Measurements from ENCODE around the gene ZNF584. TPM values are rescaled to one million over a fixed set of nuclear protein-coding genes. Genes with fewer than 3 reads are reported as not detected.

ZNF584 gene
- total and polyA plus RNA-seq, 10 of the 15 experiments (the other 5 are each of a cell fraction or from before 2014, with no cell fraction given), result 2.0 to 10.7 (median 6.3) TPM

DNA sequence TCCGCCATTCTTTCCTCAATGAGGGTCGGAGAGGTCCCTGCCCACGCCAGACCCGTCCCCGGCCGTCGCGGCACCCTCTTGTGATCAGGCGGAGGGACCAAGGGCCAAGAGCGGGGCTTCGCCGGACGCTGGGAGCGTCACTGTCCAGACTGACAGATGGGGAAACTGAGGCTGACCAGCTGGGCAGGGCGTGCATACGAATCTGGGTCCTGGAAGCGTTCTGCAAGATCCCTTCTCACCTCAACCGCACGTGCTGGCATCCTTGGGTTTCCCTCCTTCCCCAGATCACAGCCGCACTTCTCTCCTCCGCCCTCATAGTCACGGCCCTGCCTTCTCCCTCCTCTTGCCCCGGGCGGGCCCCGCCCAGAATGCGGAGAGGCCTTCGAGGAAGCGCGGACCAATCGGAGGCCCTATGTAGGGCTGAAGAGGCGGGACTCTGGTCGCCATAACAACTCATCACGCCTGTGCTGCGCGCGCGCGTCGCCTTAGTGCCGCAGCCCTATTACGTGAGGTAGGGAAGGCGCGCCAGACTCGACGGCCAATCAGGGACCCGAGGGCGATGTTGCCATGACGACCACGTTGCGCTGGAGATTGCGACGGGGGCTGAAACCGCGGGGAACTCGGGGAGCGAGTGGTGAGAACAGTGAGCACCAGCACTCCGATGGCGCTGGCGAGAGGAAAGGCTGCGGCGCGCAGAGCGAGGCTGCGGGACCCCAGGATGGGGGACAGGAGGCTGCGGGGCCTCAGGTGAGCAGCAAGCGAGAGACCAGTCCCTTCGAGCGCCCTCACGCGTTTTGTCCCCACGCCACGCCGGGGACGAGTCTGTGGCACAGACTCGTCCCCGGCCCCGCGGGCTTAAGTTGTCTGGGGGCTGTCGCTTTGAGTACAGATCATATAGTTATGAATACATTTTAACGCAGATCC is 7.3 kb upstream of the ZNF584 start (continued):
- TF ChIP-seq, protein P1, sequence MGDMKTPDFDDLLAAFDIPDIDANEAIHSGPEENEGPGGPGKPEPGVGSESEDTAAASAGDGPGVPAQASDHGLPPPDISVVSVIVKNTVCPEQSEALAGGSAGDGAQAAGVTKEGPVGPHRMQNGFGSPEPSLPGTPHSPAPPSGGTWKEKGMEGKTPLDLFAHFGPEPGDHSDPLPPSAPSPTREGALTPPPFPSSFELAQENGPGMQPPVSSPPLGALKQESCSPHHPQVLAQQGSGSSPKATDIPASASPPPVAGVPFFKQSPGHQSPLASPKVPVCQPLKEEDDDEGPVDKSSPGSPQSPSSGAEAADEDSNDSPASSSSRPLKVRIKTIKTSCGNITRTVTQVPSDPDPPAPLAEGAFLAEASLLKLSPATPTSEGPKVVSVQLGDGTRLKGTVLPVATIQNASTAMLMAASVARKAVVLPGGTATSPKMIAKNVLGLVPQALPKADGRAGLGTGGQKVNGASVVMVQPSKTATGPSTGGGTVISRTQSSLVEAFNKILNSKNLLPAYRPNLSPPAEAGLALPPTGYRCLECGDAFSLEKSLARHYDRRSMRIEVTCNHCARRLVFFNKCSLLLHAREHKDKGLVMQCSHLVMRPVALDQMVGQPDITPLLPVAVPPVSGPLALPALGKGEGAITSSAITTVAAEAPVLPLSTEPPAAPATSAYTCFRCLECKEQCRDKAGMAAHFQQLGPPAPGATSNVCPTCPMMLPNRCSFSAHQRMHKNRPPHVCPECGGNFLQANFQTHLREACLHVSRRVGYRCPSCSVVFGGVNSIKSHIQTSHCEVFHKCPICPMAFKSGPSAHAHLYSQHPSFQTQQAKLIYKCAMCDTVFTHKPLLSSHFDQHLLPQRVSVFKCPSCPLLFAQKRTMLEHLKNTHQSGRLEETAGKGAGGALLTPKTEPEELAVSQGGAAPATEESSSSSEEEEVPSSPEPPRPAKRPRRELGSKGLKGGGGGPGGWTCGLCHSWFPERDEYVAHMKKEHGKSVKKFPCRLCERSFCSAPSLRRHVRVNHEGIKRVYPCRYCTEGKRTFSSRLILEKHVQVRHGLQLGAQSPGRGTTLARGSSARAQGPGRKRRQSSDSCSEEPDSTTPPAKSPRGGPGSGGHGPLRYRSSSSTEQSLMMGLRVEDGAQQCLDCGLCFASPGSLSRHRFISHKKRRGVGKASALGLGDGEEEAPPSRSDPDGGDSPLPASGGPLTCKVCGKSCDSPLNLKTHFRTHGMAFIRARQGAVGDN (IDR thresholded peaks at IDR 0.05), result 0 out of 2 replicates have a peak, but pooled peaks have one; percentile 24
- no peak for TF ChIP-seq IRF4 (IDR thresholded peaks at IDR 0.05; ENCODE audit: low read depth, low read length)
- TF ChIP-seq CREM (IDR thresholded peaks at IDR 0.05; ENCODE audit: low read depth), result peak; percentile 85
- no peak for TF ChIP-seq JUNB (IDR thresholded peaks at IDR 0.05)
- no peak for TF ChIP-seq NR2C1 (IDR thresholded peaks at IDR 0.05)
- TF ChIP-seq, protein P2, sequence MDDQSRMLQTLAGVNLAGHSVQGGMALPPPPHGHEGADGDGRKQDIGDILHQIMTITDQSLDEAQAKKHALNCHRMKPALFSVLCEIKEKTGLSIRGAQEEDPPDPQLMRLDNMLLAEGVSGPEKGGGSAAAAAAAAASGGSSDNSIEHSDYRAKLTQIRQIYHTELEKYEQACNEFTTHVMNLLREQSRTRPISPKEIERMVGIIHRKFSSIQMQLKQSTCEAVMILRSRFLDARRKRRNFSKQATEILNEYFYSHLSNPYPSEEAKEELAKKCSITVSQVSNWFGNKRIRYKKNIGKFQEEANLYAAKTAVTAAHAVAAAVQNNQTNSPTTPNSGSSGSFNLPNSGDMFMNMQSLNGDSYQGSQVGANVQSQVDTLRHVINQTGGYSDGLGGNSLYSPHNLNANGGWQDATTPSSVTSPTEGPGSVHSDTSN (IDR thresholded peaks at IDR 0.05; ENCODE audit: insufficient replicate concordance, low read depth, low read length), result no peak
- TF ChIP-seq, protein P3, sequence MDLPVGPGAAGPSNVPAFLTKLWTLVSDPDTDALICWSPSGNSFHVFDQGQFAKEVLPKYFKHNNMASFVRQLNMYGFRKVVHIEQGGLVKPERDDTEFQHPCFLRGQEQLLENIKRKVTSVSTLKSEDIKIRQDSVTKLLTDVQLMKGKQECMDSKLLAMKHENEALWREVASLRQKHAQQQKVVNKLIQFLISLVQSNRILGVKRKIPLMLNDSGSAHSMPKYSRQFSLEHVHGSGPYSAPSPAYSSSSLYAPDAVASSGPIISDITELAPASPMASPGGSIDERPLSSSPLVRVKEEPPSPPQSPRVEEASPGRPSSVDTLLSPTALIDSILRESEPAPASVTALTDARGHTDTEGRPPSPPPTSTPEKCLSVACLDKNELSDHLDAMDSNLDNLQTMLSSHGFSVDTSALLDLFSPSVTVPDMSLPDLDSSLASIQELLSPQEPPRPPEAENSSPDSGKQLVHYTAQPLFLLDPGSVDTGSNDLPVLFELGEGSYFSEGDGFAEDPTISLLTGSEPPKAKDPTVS (IDR thresholded peaks at IDR 0.05; ENCODE audit: low read depth, low read length), result no peak
- TF ChIP-seq STAT1 (conservative IDR thresholded peaks at IDR 0.05), result peak; percentile 86; the same call in 1 of the 2 replicates
- no peak for TF ChIP-seq ZNF24 (IDR thresholded peaks at IDR 0.05)
- TF ChIP-seq HDGF (IDR thresholded peaks at IDR 0.05), result peak; percentile 96
- peak; percentile 68; the same call in 1 of the 2 replicates for TF ChIP-seq BACH1 (IDR thresholded peaks at IDR 0.05; ENCODE audit: borderline replicate concordance)
- TF ChIP-seq KDM1A (IDR thresholded peaks at IDR 0.05; ENCODE audit: borderline replicate concordance), result no peak
- TF ChIP-seq, protein P4, sequence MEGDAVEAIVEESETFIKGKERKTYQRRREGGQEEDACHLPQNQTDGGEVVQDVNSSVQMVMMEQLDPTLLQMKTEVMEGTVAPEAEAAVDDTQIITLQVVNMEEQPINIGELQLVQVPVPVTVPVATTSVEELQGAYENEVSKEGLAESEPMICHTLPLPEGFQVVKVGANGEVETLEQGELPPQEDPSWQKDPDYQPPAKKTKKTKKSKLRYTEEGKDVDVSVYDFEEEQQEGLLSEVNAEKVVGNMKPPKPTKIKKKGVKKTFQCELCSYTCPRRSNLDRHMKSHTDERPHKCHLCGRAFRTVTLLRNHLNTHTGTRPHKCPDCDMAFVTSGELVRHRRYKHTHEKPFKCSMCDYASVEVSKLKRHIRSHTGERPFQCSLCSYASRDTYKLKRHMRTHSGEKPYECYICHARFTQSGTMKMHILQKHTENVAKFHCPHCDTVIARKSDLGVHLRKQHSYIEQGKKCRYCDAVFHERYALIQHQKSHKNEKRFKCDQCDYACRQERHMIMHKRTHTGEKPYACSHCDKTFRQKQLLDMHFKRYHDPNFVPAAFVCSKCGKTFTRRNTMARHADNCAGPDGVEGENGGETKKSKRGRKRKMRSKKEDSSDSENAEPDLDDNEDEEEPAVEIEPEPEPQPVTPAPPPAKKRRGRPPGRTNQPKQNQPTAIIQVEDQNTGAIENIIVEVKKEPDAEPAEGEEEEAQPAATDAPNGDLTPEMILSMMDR (IDR thresholded peaks at IDR 0.05 in 2 of 3, conservative IDR thresholded peaks at IDR 0.05 in 1 of 3; ENCODE audit: control insufficient read depth in 2 of 3, extremely low read depth in 1 of 3, insufficient read depth in 1 of 3, low read depth in 3 of 3, low read length in 3 of 3), result no peak
- TF ChIP-seq PAX5 (IDR thresholded peaks at IDR 0.05; ENCODE audit: borderline replicate concordance, low read depth, low read length), result peak; percentile 51; the same call in 1 of the 2 replicates
- no peak for TF ChIP-seq ZZZ3 (IDR thresholded peaks at IDR 0.05; ENCODE audit: control insufficient read depth, insufficient read length, low read depth)
- peak; percentile 86 for TF ChIP-seq CHD2 (IDR thresholded peaks at IDR 0.05; ENCODE audit: borderline replicate concordance, low read depth, low read length)
- peak; percentile 73 for TF ChIP-seq YY1 (IDR thresholded peaks at IDR 0.05; ENCODE audit: low read depth, low read length)
- TF ChIP-seq CBX3 (IDR thresholded peaks at IDR 0.05; ENCODE audit: borderline replicate concordance, low read depth), result no peak
- TF ChIP-seq PML (IDR thresholded peaks at IDR 0.05; ENCODE audit: low read length), result no peak
- peak; percentile 99 for TF ChIP-seq MXI1 (IDR thresholded peaks at IDR 0.05; ENCODE audit: low read depth, low read length)
- TF ChIP-seq CBX5 (IDR thresholded peaks at IDR 0.05; ENCODE audit: low read depth), result no peak
- TF ChIP-seq BCL11A (IDR thresholded peaks at IDR 0.05; ENCODE audit: low read depth, low read length), result no peak
